Occipital lobe (tissue), 2 donors: ENCODE measurements around the gene STXBP1. TPM values are rescaled to one million over a fixed set of nuclear protein-coding genes. Genes with fewer than 3 reads are reported as not detected.

Experiments
- DNase-seq: peaks from one replicate; lab custom pipeline; 2025; lab: John Stamatoyannopoulos, UW
- total RNA-seq: library from RNA; depleted of rRNA; stranded (reverse); fragments of >200 nt; gene quantifications from one replicate; pipeline ENCODE4 v1.2.3, GENCODE V29; 2014

Gene STXBP1
- total RNA-seq, 1 donor from 2014 or later, result 78.5 TPM

GRCh38 chr9:127712371-127712770, 100.3 kb downstream of the STXBP1 start:
- no peak for DNase-seq

- DNase-seq, result no peak
Observed at GRCh38 chr9:127712867-127713266, 100.8 kb downstream of the STXBP1 start.

- DNase-seq, result no peak
Observed at GRCh38 chr9:127714020-127714750, 102.1 kb downstream of the STXBP1 start.

- no peak for DNase-seq
Observed at GRCh38 chr9:127714951-127715469, 102.9 kb downstream of the STXBP1 start.

- DNase-seq, result peak; percentile 93
Observed at GRCh38 chr9:127715470-127716337, 103.6 kb downstream of the STXBP1 start, which contains the start of the genes PTRH1 and TTC16. Gene PTRH1 (minus strand): TSS chr9:127715663. CDS start chr9:127715639, 24 bp downstream. Gene TTC16 (plus strand): TSS chr9:127716079. CDS start chr9:127716146, 67 bp downstream.

- no peak for DNase-seq
Observed at GRCh38 chr9:127716412-127716811, 104.3 kb downstream of the STXBP1 start.

GRCh38 chr9:127717766-127718165, 105.7 kb downstream of the STXBP1 start:
- no peak for DNase-seq

- DNase-seq, result no peak
Observed at GRCh38 chr9:127720031-127720864, 108.2 kb downstream of the STXBP1 start.

- DNase-seq, result no peak
Observed at GRCh38 chr9:127720865-127721227, 108.8 kb downstream of the STXBP1 start.

- no peak for DNase-seq
Observed at GRCh38 chr9:127721391-127721821, 109.3 kb downstream of the STXBP1 start.

- no peak for DNase-seq
Observed at GRCh38 chr9:127722055-127722745, 110.1 kb downstream of the STXBP1 start.

- DNase-seq, result no peak
Observed at GRCh38 chr9:127723013-127723412, 110.9 kb downstream of the STXBP1 start.

GRCh38 chr9:127723444-127723843, 111.4 kb downstream of the STXBP1 start:
- DNase-seq, result no peak

- no peak for DNase-seq
Observed at GRCh38 chr9:127724012-127724411, 111.9 kb downstream of the STXBP1 start.

- DNase-seq, result no peak
Observed at GRCh38 chr9:127726871-127727270, 114.8 kb downstream of the STXBP1 start.

GRCh38 chr9:127728808-127729207, 116.7 kb downstream of the STXBP1 start:
- DNase-seq, result no peak

GRCh38 chr9:127729522-127730256, 117.6 kb downstream of the STXBP1 start:
- no peak for DNase-seq

- no peak for DNase-seq
Observed at GRCh38 chr9:127730262-127730661, 118.2 kb downstream of the STXBP1 start.

GRCh38 chr9:127730799-127731410, 118.8 kb downstream of the STXBP1 start:
- no peak for DNase-seq
